Ovary (tissue), 9 donors: Measurements from ENCODE around the gene CLEC10A. TPM values are rescaled to one million over a fixed set of nuclear protein-coding genes. Genes with fewer than 3 reads are reported as not detected.

ENCODE experiments used
- DNase-seq, 5 donors: peaks; one replicate each; pipeline ENCODE4 v3.0.0-alpha.2; 2019 to 2020
- H3K27ac ChIP-seq, 2 donors: fragments of 200-600 bp; one replicate each; pipeline versions ENCODE4 v1.5.1 to v1.8.0; 2019 to 2022
- H3K27me3 ChIP-seq: fragments of 200-600 bp; one replicate; pipeline ENCODE4 v1.8.0; 2022
- H3K36me3 ChIP-seq: fragments of 200-600 bp; sonication (generic); one replicate; pipeline ENCODE4 v1.5.1; 2019
- H3K4me1 ChIP-seq: one replicate; pipeline ENCODE4 v1.8.1; 2013; ENCODE audit warnings: mild to moderate bottlenecking, moderate library complexity; ENCODE audit not compliant: insufficient read depth
- H3K4me3 ChIP-seq: fragments of 200-600 bp; sonication (generic); one replicate; pipeline ENCODE4 v1.5.1; 2017
- H3K9me3 ChIP-seq, 2 donors: fragments of 200-600 bp in 1 of 2; sonication (generic) in 1 of 2; one replicate each; pipeline versions ENCODE4 v1.5.1 to v1.8.1; 2013 to 2019; ENCODE audit warnings: mild to moderate bottlenecking in 1 of 2, moderate library complexity in 1 of 2
- CTCF ChIP-seq, 3 donors: fragments of 450-650 bp in 2 of 3; fragments of 200-600 bp in 1 of 3; IDR thresholded peaks; one replicate each; pipeline versions ENCODE4 v1.5.1 to v1.8.0; 2016 to 2022; ENCODE audit warnings: antibody characterized with exemption in 3 of 3, mild to moderate bottlenecking in 1 of 3
- EP300 ChIP-seq: sonication (generic); formaldehyde crosslinking; IDR thresholded peaks from one replicate; pipeline ENCODE4 v1.6.1; 2017; ENCODE audit warnings: antibody characterized with exemption
- POLR2A ChIP-seq: fragments of 450-650 bp; IDR thresholded peaks from one replicate; pipeline ENCODE4 v1.6.1; 2017; ENCODE audit warnings: antibody characterized with exemption, mild to moderate bottlenecking, moderate library complexity
- WGBS, 3 donors: extraction: QIAGEN DNeasy Blood & Tissue Kit in 1 of 3; methylation state at CpG; one replicate each; pipeline versions ENCODE4 v1.1.5 to v1.1.7; 2013 to 2017; 5-methylcytosine and 5-hydroxymethylcytosine counted together
- intact Hi-C, 4 donors: fragments of 100-400 bp; cut with DNase I; formaldehyde crosslinking; loops; one replicate each; pipeline versions ENCODE4 v1.11.0 to v1.15.1; 2022 to 2023
- polyA plus RNA-seq, 2 donors: library from polyadenylated mRNA; stranded (reverse); fragments of 200-250 nt in 1 of 2; fragments of 350-450 nt in 1 of 2; fragmentation: Illumina TruSeq in 1 of 2; extraction: RNeasy Lipid Tissue Mini Kit (QIAGEN cat#74804) in 1 of 2; gene quantifications; one replicate each; pipeline ENCODE4 v1.2.3, GENCODE V29; 2013 to 2014
- total RNA-seq, 7 donors: library from RNA; depleted of rRNA in 2 of 7; stranded (reverse); fragments of >200 nt in 2 of 7; fragmentation: NEBNext Ultra II Directional in 3 of 7; extraction: Animal tissue kit (Norgen Biotek cat#: 25700) in 3 of 7; gene quantifications; one replicate each; pipeline versions ENCODE4 v1.1.0 to v1.2.4, GENCODE V29; 2016 to 2023
- donor health status: DM: no; HTN: no; CAD: no; lungs with moderate emphysema.
- donor health status: DM: no; HTN: no; CAD: no.
- donor health status: Bipolar disorder and iron deficiency.
- donor health status: DM: yes; HTN: yes; CAD: no.
- donor health status: DM: no; HTN: no; CAD: no.
- donor health status: DM: yes; HTN: yes; CAD: no.

The CLEC10A gene
- total and polyA plus RNA-seq, 9 donors = 0.98 to 9.4 (median 2.3) TPM

- Histone ChIP-seq H3K4me1 (no peaks in the 10 kb centered on the region), H3K27me3 (no peaks in the 10 kb centered on the region), H3K9me3 (no peaks in the 10 kb centered on the region), H3K4me3 (no peak overlapping the region), H3K36me3 (no peaks in the 10 kb centered on the region), H3K27ac (no peak overlapping the region)
- TF ChIP-seq CTCF (IDR thresholded peaks at IDR 0.05) (no peak), EP300 (no peak), POLR2A (no peak)
- WGBS, 3 donors = 68 to 73% (median 68%) methylated on average over 9 of the region's 9 CpGs
- no peak for DNase-seq
- intact Hi-C loops = no loop called here
These were observed 28.9 kb upstream of the CLEC10A start for GRCh38 chr17:7108981-7109380.

- no peak for TF ChIP-seq EP300
- TF ChIP-seq CTCF (IDR thresholded peaks at IDR 0.05) = no peak
- TF ChIP-seq POLR2A = no peak
- DNase-seq = no peak
- 81 to 94% (median 82%) methylated on average over 10 of the region's 10 CpGs for WGBS, 3 donors
- intact Hi-C loops = no loop called here
- Histone ChIP-seq H3K9me3 (no peaks in the 10 kb centered on the region), H3K4me3 (no peak overlapping the region), H3K27me3 (no peaks in the 10 kb centered on the region), H3K36me3 (no peaks in the 10 kb centered on the region), H3K27ac (no peak overlapping the region), H3K4me1 (no peaks in the 10 kb centered on the region)
These were observed 28.5 kb upstream of the CLEC10A start for GRCh38 chr17:7108560-7108925.

- WGBS, 3 donors = 72 to 82% (median 77%) methylated on average over 32 of the region's 32 CpGs
- no peaks in the 10 kb centered on the region for H3K27me3 ChIP-seq
These were observed 27.9 kb upstream of the CLEC10A start for GRCh38 chr17:7107795-7108559.

GRCh38 chr17:7107012-7107754 is 27.1 kb upstream of the CLEC10A start:
- H3K27me3 ChIP-seq = no peaks in the 10 kb centered on the region
- intact Hi-C loops = no loop called here
- no peaks in the 10 kb centered on the region for H3K4me1 ChIP-seq
- H3K9me3 ChIP-seq = no peaks in the 10 kb centered on the region
- H3K4me3 ChIP-seq = no peak overlapping the region
- no peak for TF ChIP-seq EP300
- no peak for TF ChIP-seq POLR2A
- TF ChIP-seq CTCF (IDR thresholded peaks at IDR 0.05) = no peak
- H3K36me3 ChIP-seq = no peaks in the 10 kb centered on the region
- no peak overlapping the region for H3K27ac ChIP-seq
- 67 to 69% (median 68%) methylated on average over 20 of the region's 20 CpGs for WGBS, 3 donors
- no peak for DNase-seq

More at GRCh38 chr17:7107795-7108559, 27.9 kb upstream of the CLEC10A start:
- Histone ChIP-seq H3K36me3 (no peaks in the 10 kb centered on the region), H3K4me3 (no peak overlapping the region), H3K4me1 (no peaks in the 10 kb centered on the region), H3K27ac (no peak overlapping the region), H3K9me3 (no peaks in the 10 kb centered on the region)
- intact Hi-C loops = no loop called here
- TF ChIP-seq POLR2A (no peak), CTCF (IDR thresholded peaks at IDR 0.05) (no peak), EP300 (no peak)
- no peak for DNase-seq
